K562 (cell line): ENCODE results near the gene KRTAP4-5. TPM values are rescaled to one million over a fixed set of nuclear protein-coding genes. Genes with fewer than 3 reads are reported as not detected.

Experiments
- ATAC-seq: fragments of 200-7000 bp; cut with Tn5 transposase; 3 replicates; pipeline ENCODE4 v1.9.1; 2020; ENCODE audit warnings: moderate library complexity
- BruUV-seq: library from RNA; stranded (reverse); fragments of 400-500 nt; replicated peaks from 2 replicates; lab custom pipeline; 2021; lab: Mats Ljungman, UMichigan
- CTCF ChIA-PET: fragments of 300-600 bp; formaldehyde crosslinking; extraction: SDS; loops from one replicate; lab custom pipeline; 2021; ENCODE audit warnings: low intra/inter-chr PET ratio; lab: Yijun Ruan, JAX
- POLR2A ChIA-PET: fragments of 300-600, 350-650 bp; sonication (Branson Sonifier 250); formaldehyde crosslinking; extraction: SDS; loops from one replicate; lab custom pipeline; 2021; ENCODE audit warnings: antibody characterized with exemption, inconsistent platforms; lab: Yijun Ruan, JAX
- DNase-seq, 4 experiments: peaks; one replicate each; pipeline versions ENCODE4 v3.0.0 to v3.0.0-alpha.2; 2011 to 2018; ENCODE audit warnings: low spot score in 3 of 4, mixed read lengths in 3 of 4; ENCODE audit errors: extremely low read depth in 1 of 4
- FAIRE-seq: peaks from 2 replicates; lab custom pipeline; 2011; peaks lifted over from hg19 to GRCh38; lab: Jason Lieb, UNC
- H2AFZ ChIP-seq: 2 replicates; pipeline ENCODE4 v1.6.0; 2011; ENCODE audit warnings: low read depth, low read length, control low read depth, inconsistent platforms
- H3K27ac ChIP-seq: fragments of 200-600 bp; 3 replicates; pipeline ENCODE4 v1.8.0; 2011; ENCODE audit warnings: low read depth, mild to moderate bottlenecking, control low read depth, inconsistent platforms, low read length, moderate library complexity, mixed read lengths; ENCODE audit errors: extremely low read depth
- H3K27me3 ChIP-seq, 2 experiments: fragments of 300-600 bp in 1 of 2; 2 replicates in 1 of 2; 3 replicates in 1 of 2; pipeline versions ENCODE4 v1.6.0 to v1.8.0; 2011; ENCODE audit warnings: inconsistent platforms in 2 of 2, low read length in 2 of 2, mild to moderate bottlenecking in 1 of 2, mixed read lengths in 1 of 2, moderate library complexity in 1 of 2; ENCODE audit not compliant: control insufficient read depth in 2 of 2, insufficient read depth in 2 of 2
- H3K36me3 ChIP-seq: fragments of 300-600 bp; 3 replicates; pipeline ENCODE4 v1.8.0; 2011; ENCODE audit warnings: mild to moderate bottlenecking, low read length, inconsistent platforms; ENCODE audit not compliant: control insufficient read depth, insufficient read depth
- H3K4me1 ChIP-seq, 2 experiments: fragments of 200-600 bp in 1 of 2; replicated peaks in 1 of 2; 2 replicates in 1 of 2; 3 replicates in 1 of 2; pipeline versions ENCODE4 v1.5.1 to v1.8.0; 2011; ENCODE audit warnings: inconsistent platforms in 2 of 2, low read length in 2 of 2, mild to moderate bottlenecking in 1 of 2, mixed read lengths in 1 of 2, moderate library complexity in 1 of 2; ENCODE audit not compliant: control insufficient read depth in 2 of 2, insufficient read depth in 2 of 2
- H3K4me2 ChIP-seq: 2 replicates; pipeline ENCODE4 v1.6.1; 2011; ENCODE audit warnings: low read length, control low read depth, inconsistent platforms, mixed read lengths; ENCODE audit not compliant: insufficient read depth
- H3K4me3 ChIP-seq: fragments of 200-600 bp; sonication (generic), shearing (Covaris generic); 2 replicates; pipeline ENCODE4 v1.5.1; 2016; ENCODE audit warnings: control low read depth, inconsistent platforms
- H3K79me2 ChIP-seq: fragments of 200-600 bp; 3 replicates; pipeline ENCODE4 v1.8.0; 2011; ENCODE audit warnings: low read length, inconsistent platforms; ENCODE audit not compliant: control insufficient read depth, insufficient read depth
- H3K9ac ChIP-seq, 2 experiments: 2 replicates each; pipeline versions ENCODE4 v1.6.0 to v1.6.1; 2011; ENCODE audit warnings: low read depth in 2 of 2, low read length in 2 of 2, control low read depth in 1 of 2, inconsistent platforms in 1 of 2, mild to moderate bottlenecking in 1 of 2, mixed read lengths in 1 of 2; ENCODE audit not compliant: insufficient read depth in 1 of 2
- H3K9me1 ChIP-seq: one replicate; pipeline ENCODE4 v1.6.0; 2011; ENCODE audit warnings: inconsistent platforms, mild to moderate bottlenecking, low read length, moderate library complexity; ENCODE audit not compliant: control insufficient read depth, insufficient read depth
- H3K9me3 ChIP-seq: replicated peaks from 2 replicates; pipeline ENCODE4 v1.5.1; 2011; ENCODE audit warnings: low read depth, low read length, inconsistent platforms; ENCODE audit not compliant: control insufficient read depth, insufficient read depth
- H4K20me1 ChIP-seq: replicated peaks from 2 replicates; pipeline ENCODE4 v1.6.1; 2011; ENCODE audit warnings: low read length, inconsistent platforms, mixed read lengths; ENCODE audit not compliant: control insufficient read depth, insufficient read depth
- CBFA2T3 ChIP-seq: fragments of 450-650 bp; IDR thresholded peaks from 2 replicates; pipeline ENCODE4 v1.6.1; 2017
- CHD2 ChIP-seq: IDR thresholded peaks from 2 replicates; pipeline ENCODE4 v1.6.1; 2011; ENCODE audit warnings: low read depth, low read length
- FOXJ3 ChIP-seq: sonication (generic); formaldehyde crosslinking; IDR thresholded peaks from 2 replicates; pipeline ENCODE4 v1.4.0; 2020; ENCODE audit warnings: mild to moderate bottlenecking, missing genetic modification reagents
- HDAC2 ChIP-seq: fragments of 450-650 bp; IDR thresholded peaks from 2 replicates; pipeline ENCODE4 v1.6.1; 2016; ENCODE audit warnings: mild to moderate bottlenecking
- HDGF ChIP-seq: fragments of 450-650 bp; IDR thresholded peaks from 2 replicates; pipeline ENCODE4 v1.6.1; 2016
- NKRF ChIP-seq: fragments of 450-650 bp; IDR thresholded peaks from 2 replicates; pipeline ENCODE4 v1.6.1; 2016; ENCODE audit warnings: borderline replicate concordance
- SAP30 ChIP-seq: fragments of 200-600 bp; sonication (generic); IDR thresholded peaks from 2 replicates; pipeline ENCODE4 v1.6.1; 2012; ENCODE audit warnings: borderline replicate concordance, low read depth, mild to moderate bottlenecking, moderate library complexity, low read length, control low read depth, inconsistent platforms; ENCODE audit not compliant: insufficient read depth, poor library complexity, severe bottlenecking
- THRB ChIP-seq: fragments of 450-650 bp; formaldehyde crosslinking; conservative IDR thresholded peaks from 2 replicates; pipeline ENCODE4 v1.4.0; 2022; ENCODE audit warnings: mild to moderate bottlenecking, missing genetic modification characterization
- ZNF175 ChIP-seq: fragments of 200-800 bp; sonication (Bioruptor generic); IDR thresholded peaks from 2 replicates; pipeline ENCODE4 v1.6.1; 2016; ENCODE audit warnings: low read depth, mild to moderate bottlenecking, missing genetic modification characterization, missing compliant biosample characterization
- ZNF384 ChIP-seq: IDR thresholded peaks from 2 replicates; pipeline ENCODE4 v1.6.1; 2012; ENCODE audit warnings: low read depth, low read length, improper control_type of control experiment
- ZNF395 ChIP-seq: fragments of 200-800 bp; sonication (Bioruptor generic); IDR thresholded peaks from 2 replicates; pipeline ENCODE4 v1.6.1; 2017; ENCODE audit warnings: missing genetic modification characterization, missing compliant biosample characterization
- ZNF518B ChIP-seq: fragments of 250-450 bp; sonication (Bioruptor Pico); IDR thresholded peaks from 2 replicates; pipeline ENCODE4 v1.5.0; 2021; ENCODE audit warnings: mild to moderate bottlenecking, moderate library complexity
- WGBS: fragments of 100-300 bp; shearing (Covaris generic); methylation state at CpG from one replicate; pipeline ENCODE4 v1.1.6; 2016; ENCODE audit warnings: low coverage, mixed read lengths; ENCODE audit not compliant: insufficient coverage; ENCODE audit errors: missing lambda C conversion rate; 5-methylcytosine and 5-hydroxymethylcytosine counted together
- in situ Hi-C: fragments of 300-500 bp; cut with MboI; formaldehyde crosslinking; loops from 4 replicates; pipeline ENCODE4 v1.15.0; 2018; ENCODE audit warnings: inconsistent platforms, mixed read lengths
- intact Hi-C: fragments of 100-400 bp; cut with micrococcal nuclease; formaldehyde crosslinking; loops from 2 replicates; pipeline ENCODE4 v1.14.2; 2022
- polyA plus RNA-seq, 8 experiments: library from polyadenylated mRNA; depleted of rRNA in 4 of 8; stranded (reverse) in 5 of 8; unstranded in 3 of 8; fragments of >200 nt; fragmentation: Nextera tagmentation in 2 of 8; fragmentation: Illumina TruSeq in 1 of 8; extraction: Ambion mirVana in 2 of 8; extraction: Trizol in 1 of 8; gene quantifications; 2 replicates each; pipeline versions ENCODE4 v1.2.1 to v1.2.3, GENCODE V29; 2011 to 2014; ENCODE audit warnings: inconsistent platforms in 1 of 8, missing spikeins in 1 of 8
- total RNA-seq, 7 experiments: library from RNA; depleted of rRNA in 6 of 7; stranded (reverse); fragments of >200 nt in 6 of 7; fragmentation: Illumina TruSeq in 2 of 7; extraction: Trizol in 2 of 7; gene quantifications; 2 replicates each; pipeline versions ENCODE4 v1.2.1 to v1.2.3, GENCODE V29; 2011 to 2021; ENCODE audit warnings: low replicate concordance in 1 of 7

KRTAP4-5 gene
- total and polyA plus RNA-seq, 9 of the 15 experiments (the other 6 are each of a cell fraction or from before 2014, with no cell fraction given) = not detected

GRCh38 chr17:41133880-41134735 lies 15.5 kb downstream of the KRTAP4-5 start:
- Histone ChIP-seq H3K9ac (no peak overlapping the region), H3K9me3 (no peaks in the 10 kb centered on the region), H4K20me1 (no peaks in the 10 kb centered on the region)
- in situ Hi-C loops = no loop called here
- no peak for FAIRE-seq
- POLR2A ChIA-PET = interaction anchor here (0.7 kb wide), 1 partner anchor 118 kb away, joined by 3 read pairs; no protein-coding TSS in a partner anchor
- 0% methylated on average over 2 of the region's 2 CpGs for WGBS
- DNase-seq = no peak
- no peak for TF ChIP-seq SAP30
- no peak for TF ChIP-seq THRB (CRISPR knock-in tag)
- no peak for TF ChIP-seq ZNF518B (CRISPR knock-in tag)
- no peak for TF ChIP-seq HDGF
- TF ChIP-seq ZNF395 = no peak
- no peak for TF ChIP-seq ZNF175 (CRISPR knock-in tag)
- no peak for TF ChIP-seq CHD2
- TF ChIP-seq NKRF = no peak
- no peak for TF ChIP-seq ZNF384
- no peak for TF ChIP-seq CBFA2T3
- TF ChIP-seq FOXJ3 (CRISPR knock-in tag) = no peak
- TF ChIP-seq HDAC2 = no peak
- TF ChIP-seq, all 486 proteins: peak for 0
- Histone ChIP-seq H3K27ac (no peak overlapping the region), H3K4me2 (no peak overlapping the region), H3K79me2 (no peaks in the 10 kb centered on the region), H3K4me1 (no peaks in the 10 kb centered on the region), H3K36me3 (no peaks in the 10 kb centered on the region), H3K4me3 (no peak overlapping the region), H3K9me1 (no peaks in the 10 kb centered on the region), H3K27me3 (no peaks in the 10 kb centered on the region), H2AFZ (no peak overlapping the region)
- CTCF ChIA-PET = no interaction called here
- intact Hi-C loops = no loop called here
- no TSS peak for BruUV-seq
- ATAC-seq = no peak
